Measurements from ENCODE around the gene UGT2A3.

Gene UGT2A3

GRCh38 chr4:68909385-68909784 lies 42.2 kb downstream of the UGT2A3 start:
- no peak for DNase-seq

- DNase-seq = no peak
Observed at GRCh38 chr4:68907788-68908700, 43.6 kb downstream of the UGT2A3 start.

GRCh38 chr4:68907245-68907644 lies 44.4 kb downstream of the UGT2A3 start:
- no peak for DNase-seq

- DNase-seq = no peak
Observed at GRCh38 chr4:68906780-68907137, 44.8 kb downstream of the UGT2A3 start.

GRCh38 chr4:68905939-68906779 lies 45.4 kb downstream of the UGT2A3 start:
- DNase-seq = no peak

GRCh38 chr4:68905598-68905938 lies 46.0 kb downstream of the UGT2A3 start:
- DNase-seq = no peak

GRCh38 chr4:68904786-68905185 lies 46.8 kb downstream of the UGT2A3 start:
- no peak for DNase-seq

GRCh38 chr4:68896749-68897148 lies 54.9 kb downstream of the UGT2A3 start:
- no peak for DNase-seq

- no peak for DNase-seq
Observed at GRCh38 chr4:68895561-68896198, 55.9 kb downstream of the UGT2A3 start.

- DNase-seq = no peak
Observed at GRCh38 chr4:68892861-68893260, 58.7 kb downstream of the UGT2A3 start.

GRCh38 chr4:68891678-68892077 lies 59.9 kb downstream of the UGT2A3 start:
- no peak for DNase-seq

GRCh38 chr4:68885545-68885944 lies 66.1 kb downstream of the UGT2A3 start:
- no peak for DNase-seq

GRCh38 chr4:68883870-68884269 lies 67.7 kb downstream of the UGT2A3 start:
- DNase-seq = no peak

Data from activated CD4-positive, alpha-beta T cell treated with anti-CD3 and anti-CD28 coated beads, Interleukin-2, amount 50 U/mL, for 4 hours (primary cell).